Measurements from ENCODE around the gene TRIOBP.

DNA sequence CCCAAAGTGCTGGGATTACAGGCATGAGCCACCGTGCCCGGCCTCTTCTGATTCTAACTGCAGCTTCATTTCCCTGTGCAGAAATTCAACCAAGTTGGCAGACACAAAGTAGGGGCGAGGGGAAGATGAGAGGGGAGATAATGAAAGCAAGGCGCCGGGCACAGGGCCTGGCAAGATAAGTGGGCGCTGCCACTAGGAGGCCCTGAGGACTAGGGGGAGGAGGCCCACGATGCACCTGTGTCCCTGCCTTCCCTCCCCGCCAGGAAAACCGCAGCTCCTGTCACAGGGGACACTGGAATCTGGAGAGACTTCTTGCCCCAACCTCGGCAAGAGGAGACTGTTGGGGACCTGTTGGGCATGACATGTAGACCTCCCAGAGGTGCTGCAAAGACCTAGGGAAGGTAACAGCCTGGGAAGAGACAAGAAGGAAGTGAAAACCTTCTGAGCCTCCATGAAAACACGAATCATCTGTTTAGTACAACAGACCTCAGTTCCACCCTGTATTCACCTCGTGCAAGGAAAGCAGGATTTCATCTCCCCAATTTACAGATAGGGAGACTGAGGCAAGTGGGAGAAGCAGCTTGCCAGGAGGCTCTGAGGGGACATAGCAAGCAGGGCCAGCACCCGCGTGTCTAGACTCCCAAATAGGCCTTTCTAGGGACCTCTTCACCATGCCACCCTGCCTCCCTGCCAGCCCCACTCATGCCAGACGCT is 24.5 kb upstream of the TRIOBP start:
- no peak for TF ChIP-seq POLR2A (IDR thresholded peaks at IDR 0.05)
- TF ChIP-seq, protein P1, sequence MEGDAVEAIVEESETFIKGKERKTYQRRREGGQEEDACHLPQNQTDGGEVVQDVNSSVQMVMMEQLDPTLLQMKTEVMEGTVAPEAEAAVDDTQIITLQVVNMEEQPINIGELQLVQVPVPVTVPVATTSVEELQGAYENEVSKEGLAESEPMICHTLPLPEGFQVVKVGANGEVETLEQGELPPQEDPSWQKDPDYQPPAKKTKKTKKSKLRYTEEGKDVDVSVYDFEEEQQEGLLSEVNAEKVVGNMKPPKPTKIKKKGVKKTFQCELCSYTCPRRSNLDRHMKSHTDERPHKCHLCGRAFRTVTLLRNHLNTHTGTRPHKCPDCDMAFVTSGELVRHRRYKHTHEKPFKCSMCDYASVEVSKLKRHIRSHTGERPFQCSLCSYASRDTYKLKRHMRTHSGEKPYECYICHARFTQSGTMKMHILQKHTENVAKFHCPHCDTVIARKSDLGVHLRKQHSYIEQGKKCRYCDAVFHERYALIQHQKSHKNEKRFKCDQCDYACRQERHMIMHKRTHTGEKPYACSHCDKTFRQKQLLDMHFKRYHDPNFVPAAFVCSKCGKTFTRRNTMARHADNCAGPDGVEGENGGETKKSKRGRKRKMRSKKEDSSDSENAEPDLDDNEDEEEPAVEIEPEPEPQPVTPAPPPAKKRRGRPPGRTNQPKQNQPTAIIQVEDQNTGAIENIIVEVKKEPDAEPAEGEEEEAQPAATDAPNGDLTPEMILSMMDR (IDR thresholded peaks at IDR 0.05) = no peak
